Fibroblast of pulmonary artery (primary cell): ENCODE results near the gene CCT3.
"Not testable (repeated sequence)": the region's sequence is repeated elsewhere in the genome, so short reads cannot be mapped to it uniquely, and the experiment has no call there.

ENCODE experiments used
- DNase-seq: peaks from one replicate; pipeline ENCODE4 v3.0.0-alpha.2; 2010; ENCODE audit warnings: low read depth
- H3K4me3 ChIP-seq: replicated peaks from 2 replicates; pipeline ENCODE4 v1.5.1; 2011; ENCODE audit warnings: low read depth, mild to moderate bottlenecking, control low read depth, low read length, moderate library complexity
- TF ChIP-seq, protein P1 (sequence below): IDR thresholded peaks from 2 replicates; pipeline ENCODE4 v1.5.1; 2011; ENCODE audit warnings: mild to moderate bottlenecking, control low read depth, low read length, inconsistent platforms; ENCODE audit errors: missing control alignments

Gene CCT3

DNA sequence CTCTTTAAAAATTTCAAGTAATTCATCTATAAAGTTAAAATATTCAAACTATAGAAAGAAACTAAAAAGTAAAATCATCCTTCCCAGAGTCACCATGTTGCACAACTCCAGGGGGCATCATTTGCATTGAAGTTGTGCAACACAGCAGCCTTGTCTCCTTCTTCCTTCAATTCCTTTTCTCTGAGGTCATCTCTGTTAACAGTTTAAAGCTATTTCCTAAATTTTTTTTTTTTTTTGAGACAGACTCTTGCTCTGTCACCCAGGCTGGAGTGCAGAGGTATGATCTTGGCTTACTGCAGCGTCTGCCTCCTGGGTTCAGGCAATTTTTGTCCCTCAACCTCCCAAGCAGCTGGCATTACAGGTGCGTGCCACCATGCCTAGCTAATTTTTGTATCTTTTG, 38.1 kb upstream of the CCT3 start:
- TF ChIP-seq, protein P1, sequence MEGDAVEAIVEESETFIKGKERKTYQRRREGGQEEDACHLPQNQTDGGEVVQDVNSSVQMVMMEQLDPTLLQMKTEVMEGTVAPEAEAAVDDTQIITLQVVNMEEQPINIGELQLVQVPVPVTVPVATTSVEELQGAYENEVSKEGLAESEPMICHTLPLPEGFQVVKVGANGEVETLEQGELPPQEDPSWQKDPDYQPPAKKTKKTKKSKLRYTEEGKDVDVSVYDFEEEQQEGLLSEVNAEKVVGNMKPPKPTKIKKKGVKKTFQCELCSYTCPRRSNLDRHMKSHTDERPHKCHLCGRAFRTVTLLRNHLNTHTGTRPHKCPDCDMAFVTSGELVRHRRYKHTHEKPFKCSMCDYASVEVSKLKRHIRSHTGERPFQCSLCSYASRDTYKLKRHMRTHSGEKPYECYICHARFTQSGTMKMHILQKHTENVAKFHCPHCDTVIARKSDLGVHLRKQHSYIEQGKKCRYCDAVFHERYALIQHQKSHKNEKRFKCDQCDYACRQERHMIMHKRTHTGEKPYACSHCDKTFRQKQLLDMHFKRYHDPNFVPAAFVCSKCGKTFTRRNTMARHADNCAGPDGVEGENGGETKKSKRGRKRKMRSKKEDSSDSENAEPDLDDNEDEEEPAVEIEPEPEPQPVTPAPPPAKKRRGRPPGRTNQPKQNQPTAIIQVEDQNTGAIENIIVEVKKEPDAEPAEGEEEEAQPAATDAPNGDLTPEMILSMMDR = no peak
- DNase-seq = peak; percentile 69

DNA sequence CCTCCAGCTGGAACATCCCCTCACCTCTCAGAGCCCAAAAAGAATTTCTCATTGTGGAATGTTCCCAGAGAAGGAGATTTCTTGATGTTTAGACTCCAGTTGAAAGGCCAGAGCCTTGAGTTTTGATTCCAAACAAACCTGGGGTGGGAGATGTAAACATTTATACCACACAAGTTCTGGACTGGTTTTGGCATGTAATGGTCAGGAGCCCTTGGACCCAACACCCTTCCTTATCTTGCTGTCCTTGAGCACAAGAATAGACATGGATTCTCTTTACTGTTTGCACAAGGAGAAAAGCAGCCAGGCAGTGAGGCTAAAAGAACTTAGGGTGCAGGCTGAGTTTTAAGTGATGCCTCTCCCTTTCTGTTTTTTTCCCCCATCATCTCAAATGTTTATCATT, 35.5 kb upstream of the CCT3 start:
- TF ChIP-seq, protein P1 = no peak
- no peak for DNase-seq
- no peak overlapping the region for H3K4me3 ChIP-seq

More for the DNA sequence above, 38.1 kb upstream of the CCT3 start:
- no peak overlapping the region for H3K4me3 ChIP-seq

DNA sequence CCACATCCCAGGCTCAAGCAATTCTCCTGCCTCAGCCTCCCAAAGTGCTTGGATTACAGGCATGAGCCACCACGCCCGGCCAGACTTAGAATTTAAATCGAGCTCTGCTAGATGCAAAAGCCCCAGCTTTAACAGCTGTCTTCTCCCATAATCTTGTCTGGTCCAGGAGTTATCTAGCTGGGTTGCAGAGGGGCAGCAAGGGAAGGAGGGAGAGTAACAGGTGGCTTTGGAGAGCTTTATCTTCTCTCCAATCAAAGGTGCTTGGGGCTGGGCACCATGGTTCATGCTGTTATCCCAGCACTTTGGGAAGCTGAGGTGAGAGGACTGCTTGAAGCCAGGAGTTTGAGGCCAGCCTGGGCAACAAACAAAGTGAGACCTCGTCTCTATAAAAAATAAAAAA, 34.8 kb upstream of the CCT3 start:
- TF ChIP-seq, protein P1 = no peak
- H3K4me3 ChIP-seq = no peak overlapping the region
- DNase-seq = no peak

DNA sequence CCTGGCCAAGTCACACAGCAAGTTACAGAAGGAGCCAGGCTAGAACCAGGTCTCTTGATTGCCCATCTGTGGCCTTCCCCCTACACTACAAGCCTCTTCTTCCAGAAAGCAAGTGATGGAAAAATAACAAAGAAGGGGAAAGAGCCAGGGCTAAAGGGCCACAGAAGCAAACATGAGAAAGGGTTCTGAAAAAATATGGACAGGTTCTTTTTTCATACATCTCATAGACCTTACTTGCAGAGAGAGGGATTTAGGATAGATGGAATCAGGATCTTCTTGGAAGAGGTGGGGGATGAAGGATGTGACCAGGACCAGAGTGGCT, 34.1 kb upstream of the CCT3 start:
- H3K4me3 ChIP-seq = no peak overlapping the region
- TF ChIP-seq, protein P1 = no peak
- DNase-seq = no peak

DNA sequence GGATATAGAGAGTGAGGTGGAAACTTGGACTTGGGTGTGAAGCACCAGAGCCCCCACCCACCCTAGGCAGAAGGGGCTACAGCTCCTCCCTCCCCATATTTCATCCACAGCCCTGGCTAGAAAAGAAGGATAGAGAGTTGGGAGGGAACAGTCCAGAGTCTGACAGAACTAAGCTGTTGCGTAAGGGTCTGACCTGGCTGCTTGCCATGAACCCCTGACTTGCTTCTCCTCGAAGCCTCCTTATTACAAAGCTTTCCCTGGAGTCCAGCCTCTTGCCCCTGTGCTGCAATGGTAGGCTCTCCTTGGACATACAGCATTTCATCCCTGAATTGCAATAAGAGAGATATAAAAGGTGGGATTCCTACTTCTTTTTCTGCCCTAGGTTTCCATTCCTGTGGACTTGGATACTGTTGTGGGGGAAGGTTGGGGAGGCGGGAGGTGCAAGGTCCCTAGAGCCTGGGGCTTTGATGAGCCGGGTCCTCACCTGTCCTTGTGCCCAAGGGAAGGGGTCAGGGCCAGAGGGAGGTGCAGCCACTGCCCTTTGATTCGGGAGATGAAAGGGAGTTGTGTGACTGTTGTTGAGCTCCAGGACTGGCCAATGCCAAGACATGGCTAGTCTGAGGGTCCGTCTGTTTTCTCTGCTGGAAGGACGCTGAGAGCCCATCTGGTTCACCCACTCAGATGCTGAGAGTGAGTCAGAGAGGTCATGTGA, 33.6 kb upstream of the CCT3 start:
- TF ChIP-seq, protein P1 = no peak
- H3K4me3 ChIP-seq = no peak overlapping the region
- peak; percentile 86 for DNase-seq

DNA sequence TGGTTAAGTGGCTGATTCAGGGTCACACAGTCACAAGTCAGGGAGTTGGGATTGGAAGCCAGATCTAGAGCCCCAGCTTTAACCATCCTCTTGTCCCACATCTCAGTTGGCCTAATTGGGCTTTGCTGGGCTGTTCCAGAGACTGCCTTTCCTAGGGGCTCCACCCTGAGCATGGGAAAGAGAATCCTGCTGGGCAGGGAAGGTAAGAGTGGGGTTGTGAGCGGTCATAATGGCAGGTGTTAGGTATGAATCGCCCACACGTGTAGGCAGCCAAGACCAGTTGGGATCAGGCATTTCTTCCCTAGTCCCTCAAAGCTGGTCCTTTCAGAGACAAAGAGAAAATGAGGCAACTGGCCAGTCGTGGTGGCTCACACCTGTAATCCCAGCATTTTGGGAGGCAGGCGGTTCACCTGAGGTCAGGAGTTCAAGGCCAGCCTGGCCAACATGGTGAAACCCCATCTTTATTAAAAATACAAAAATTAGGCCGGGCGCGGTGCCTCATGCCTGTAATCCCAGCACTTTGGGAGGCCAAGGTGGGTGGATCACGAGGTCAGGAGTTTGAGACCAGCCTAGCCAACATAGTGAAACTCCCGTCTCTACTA, 31.7 kb upstream of the CCT3 start:
- not testable (repeated sequence) for DNase-seq, H3K4me3 ChIP-seq

DNA sequence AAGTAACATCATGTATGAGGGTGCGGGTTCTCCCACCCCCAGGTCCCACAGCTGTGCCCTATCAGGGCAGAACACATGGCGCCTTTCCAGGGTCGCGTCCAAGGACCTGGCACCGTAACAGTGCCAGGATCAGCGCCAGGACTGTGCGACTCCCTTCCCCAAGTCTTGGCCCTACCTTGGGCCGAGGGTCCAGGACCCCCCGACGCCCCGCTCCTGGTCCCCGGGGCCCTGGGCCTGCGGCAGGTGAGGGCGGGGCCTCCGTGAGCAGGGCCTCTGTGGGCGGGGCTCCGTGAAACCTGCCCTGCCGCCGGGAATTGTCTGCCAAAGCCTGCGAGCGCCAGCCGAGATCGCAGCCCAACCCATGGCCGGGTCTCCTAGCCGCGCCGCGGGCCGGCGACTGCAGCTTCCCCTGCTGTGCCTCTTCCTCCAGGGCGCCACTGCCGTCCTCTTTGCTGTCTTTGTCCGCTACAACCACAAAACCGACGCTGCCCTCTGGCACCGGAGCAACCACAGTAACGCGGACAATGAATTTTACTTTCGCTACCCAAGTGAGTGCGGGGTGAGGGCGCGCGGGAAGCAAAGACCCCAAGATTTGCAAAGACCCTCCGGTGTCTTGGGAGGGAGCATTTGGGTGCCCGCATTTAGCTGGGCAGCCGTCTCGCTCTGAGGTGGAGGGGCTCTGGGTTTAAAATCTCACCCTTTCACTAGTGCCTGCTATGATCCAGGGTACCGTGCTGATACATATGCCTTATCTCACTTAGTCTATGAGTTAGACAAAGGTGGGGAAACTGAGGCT, 31.0 kb upstream of the CCT3 start, which contains the start of gene RHBG:
RHBG (plus strand) TSS at position 323 of the 796 bp plus-strand sequence; CDS start at position 362, 39 bp downstream.
- DNase-seq = peak; percentile 16

More for the DNA sequence above, 31.0 kb upstream of the CCT3 start, which contains the start of gene RHBG:
- H3K4me3 ChIP-seq = peak within 1 kb of the TSS; percentile 44
- TF ChIP-seq, protein P1 = no peak
